ENCODE results near the gene ARID2.

Gene ARID2

GRCh38 chr12:45721369-45721768 is 8.1 kb upstream of the ARID2 start:
- Histone ChIP-seq H3K27me3 (ENCODE audit: low read length) (no peaks in the 10 kb centered on the region), H3K9me3 (ENCODE audit: insufficient read depth, low read length) (no peaks in the 10 kb centered on the region), H2AFZ (ENCODE audit: low read depth, low read length, severe bottlenecking) (no peak overlapping the region), H4K20me1 (ENCODE audit: low read depth, low read length) (peaks cover 35% of the 10 kb centered on the region), H3K4me3 (ENCODE audit: insufficient read depth, low read length, poor library complexity, severe bottlenecking) (no peak overlapping the region), H3K79me2 (ENCODE audit: insufficient read depth, low read length) (peaks cover 90% of the 10 kb centered on the region), H3K9ac (ENCODE audit: low read length) (no peak overlapping the region), H3K27ac (ENCODE audit: low read depth, low read length) (no peak overlapping the region), H3F3A (ENCODE audit: insufficient read depth) (peaks cover 4% of the 10 kb centered on the region; the same call in 1 of the 2 replicates), H3K9me2 (replicated peaks; ENCODE audit: insufficient read depth, low read length) (no peaks in the 10 kb centered on the region), H3K4me2 (ENCODE audit: low read depth, low read length, poor library complexity, severe bottlenecking) (peak overlapping the region; percentile 5), H3K36me3 (ENCODE audit: low read length) (peaks cover 3% of the 10 kb centered on the region; the same call in 1 of the 2 replicates)
- TF ChIP-seq CTCF (IDR thresholded peaks at IDR 0.05; ENCODE audit: insufficient read depth, low read length, poor library complexity, severe bottlenecking) (no peak), EZH2phosphoT487 (conservative IDR thresholded peaks at IDR 0.05; ENCODE audit: low read length) (no peak)

- Histone ChIP-seq H3K36me3 (ENCODE audit: low read length) (peaks cover 3% of the 10 kb centered on the region; the same call in 1 of the 2 replicates), H3K79me2 (ENCODE audit: insufficient read depth, low read length) (peaks cover 93% of the 10 kb centered on the region), H3K4me2 (ENCODE audit: low read depth, low read length, poor library complexity, severe bottlenecking) (peak overlapping the region; percentile 5), H3K9me2 (replicated peaks; ENCODE audit: insufficient read depth, low read length) (no peaks in the 10 kb centered on the region), H3K27me3 (ENCODE audit: low read length) (no peaks in the 10 kb centered on the region), H3F3A (ENCODE audit: insufficient read depth) (peaks cover 4% of the 10 kb centered on the region; the same call in 1 of the 2 replicates), H3K9me3 (ENCODE audit: insufficient read depth, low read length) (no peaks in the 10 kb centered on the region), H3K4me3 (ENCODE audit: insufficient read depth, low read length, poor library complexity, severe bottlenecking) (no peak overlapping the region), H2AFZ (ENCODE audit: low read depth, low read length, severe bottlenecking) (no peak overlapping the region), H3K9ac (ENCODE audit: low read length) (no peak overlapping the region), H4K20me1 (ENCODE audit: low read depth, low read length) (peaks cover 35% of the 10 kb centered on the region), H3K27ac (ENCODE audit: low read depth, low read length) (no peak overlapping the region)
- no peak for TF ChIP-seq EZH2phosphoT487 (conservative IDR thresholded peaks at IDR 0.05; ENCODE audit: low read length)
- no peak for TF ChIP-seq CTCF (IDR thresholded peaks at IDR 0.05; ENCODE audit: insufficient read depth, low read length, poor library complexity, severe bottlenecking)
Measured at GRCh38 chr12:45721954-45722353, 7.6 kb upstream of the ARID2 start.

GRCh38 chr12:45725631-45726602 is 3.6 kb upstream of the ARID2 start:
- Histone ChIP-seq H3K4me3 (ENCODE audit: insufficient read depth, low read length, poor library complexity, severe bottlenecking) (peak overlapping the region; percentile 96), H3F3A (ENCODE audit: insufficient read depth) (peaks cover 21% of the 10 kb centered on the region), H3K9ac (ENCODE audit: low read length) (peak overlapping the region; percentile 98), H3K9me3 (ENCODE audit: insufficient read depth, low read length) (no peaks in the 10 kb centered on the region), H3K27me3 (ENCODE audit: low read length) (no peaks in the 10 kb centered on the region), H3K9me2 (replicated peaks; ENCODE audit: insufficient read depth, low read length) (no peaks in the 10 kb centered on the region), H3K4me2 (ENCODE audit: low read depth, low read length, poor library complexity, severe bottlenecking) (peak overlapping the region; percentile 91), H2AFZ (ENCODE audit: low read depth, low read length, severe bottlenecking) (no peak overlapping the region), H3K27ac (ENCODE audit: low read depth, low read length) (peak overlapping the region; percentile 97), H3K36me3 (ENCODE audit: low read length) (peaks cover 2% of the 10 kb centered on the region; the same call in 1 of the 2 replicates), H3K79me2 (ENCODE audit: insufficient read depth, low read length) (peaks cover 70% of the 10 kb centered on the region), H4K20me1 (ENCODE audit: low read depth, low read length) (peaks cover 32% of the 10 kb centered on the region)
- no peak for TF ChIP-seq EZH2phosphoT487 (conservative IDR thresholded peaks at IDR 0.05; ENCODE audit: low read length)
- peak; percentile 73 for TF ChIP-seq CTCF (IDR thresholded peaks at IDR 0.05; ENCODE audit: insufficient read depth, low read length, poor library complexity, severe bottlenecking)

All from SU-DHL-6 (cell line).